ENCODE measurements around the gene HEPN1.

The HEPN1 gene

DNA sequence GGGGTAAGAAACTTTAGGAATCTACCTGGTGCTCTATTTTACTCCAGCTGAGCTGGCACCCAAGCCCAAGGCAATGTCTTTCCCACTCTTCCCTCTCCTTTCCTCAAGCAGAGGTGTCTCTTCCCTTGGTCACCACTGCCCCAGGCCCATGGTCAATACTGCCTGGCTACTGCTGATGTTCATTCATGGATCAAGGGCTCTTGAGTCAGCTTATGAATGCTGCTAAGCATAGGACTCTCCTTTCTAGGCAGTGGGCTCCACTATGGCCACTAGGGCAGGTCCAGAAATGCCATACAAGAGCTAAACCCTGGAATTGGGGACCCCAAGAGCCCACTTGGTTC lies 2.7 kb upstream of the HEPN1 start:
- TF ChIP-seq EP300 (IDR thresholded peaks at IDR 0.05; ENCODE audit: borderline replicate concordance) = no peak
- TF ChIP-seq, protein P1, sequence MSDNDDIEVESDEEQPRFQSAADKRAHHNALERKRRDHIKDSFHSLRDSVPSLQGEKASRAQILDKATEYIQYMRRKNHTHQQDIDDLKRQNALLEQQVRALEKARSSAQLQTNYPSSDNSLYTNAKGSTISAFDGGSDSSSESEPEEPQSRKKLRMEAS (IDR thresholded peaks at IDR 0.05) = no peak
- TF ChIP-seq TAF1 (IDR thresholded peaks at IDR 0.05; ENCODE audit: low read depth) = no peak
- TF ChIP-seq CREB1 (IDR thresholded peaks at IDR 0.05; ENCODE audit: low read depth) = no peak
- no peak for TF ChIP-seq EGR1 (IDR thresholded peaks at IDR 0.05)
- TF ChIP-seq TEAD4 (IDR thresholded peaks at IDR 0.05) = no peak
- TF ChIP-seq TCF12 (IDR thresholded peaks at IDR 0.05; ENCODE audit: low read depth) = no peak
- TF ChIP-seq RAD21 (IDR thresholded peaks at IDR 0.05; ENCODE audit: low read depth) = no peak
- no peak for TF ChIP-seq FOXM1 (IDR thresholded peaks at IDR 0.05; ENCODE audit: borderline replicate concordance, low read depth)
- TF ChIP-seq ZBTB7A (IDR thresholded peaks at IDR 0.05; ENCODE audit: low read depth) = no peak
- TF ChIP-seq YY1 (IDR thresholded peaks at IDR 0.05; ENCODE audit: low read depth) = no peak
- TF ChIP-seq, protein P2, sequence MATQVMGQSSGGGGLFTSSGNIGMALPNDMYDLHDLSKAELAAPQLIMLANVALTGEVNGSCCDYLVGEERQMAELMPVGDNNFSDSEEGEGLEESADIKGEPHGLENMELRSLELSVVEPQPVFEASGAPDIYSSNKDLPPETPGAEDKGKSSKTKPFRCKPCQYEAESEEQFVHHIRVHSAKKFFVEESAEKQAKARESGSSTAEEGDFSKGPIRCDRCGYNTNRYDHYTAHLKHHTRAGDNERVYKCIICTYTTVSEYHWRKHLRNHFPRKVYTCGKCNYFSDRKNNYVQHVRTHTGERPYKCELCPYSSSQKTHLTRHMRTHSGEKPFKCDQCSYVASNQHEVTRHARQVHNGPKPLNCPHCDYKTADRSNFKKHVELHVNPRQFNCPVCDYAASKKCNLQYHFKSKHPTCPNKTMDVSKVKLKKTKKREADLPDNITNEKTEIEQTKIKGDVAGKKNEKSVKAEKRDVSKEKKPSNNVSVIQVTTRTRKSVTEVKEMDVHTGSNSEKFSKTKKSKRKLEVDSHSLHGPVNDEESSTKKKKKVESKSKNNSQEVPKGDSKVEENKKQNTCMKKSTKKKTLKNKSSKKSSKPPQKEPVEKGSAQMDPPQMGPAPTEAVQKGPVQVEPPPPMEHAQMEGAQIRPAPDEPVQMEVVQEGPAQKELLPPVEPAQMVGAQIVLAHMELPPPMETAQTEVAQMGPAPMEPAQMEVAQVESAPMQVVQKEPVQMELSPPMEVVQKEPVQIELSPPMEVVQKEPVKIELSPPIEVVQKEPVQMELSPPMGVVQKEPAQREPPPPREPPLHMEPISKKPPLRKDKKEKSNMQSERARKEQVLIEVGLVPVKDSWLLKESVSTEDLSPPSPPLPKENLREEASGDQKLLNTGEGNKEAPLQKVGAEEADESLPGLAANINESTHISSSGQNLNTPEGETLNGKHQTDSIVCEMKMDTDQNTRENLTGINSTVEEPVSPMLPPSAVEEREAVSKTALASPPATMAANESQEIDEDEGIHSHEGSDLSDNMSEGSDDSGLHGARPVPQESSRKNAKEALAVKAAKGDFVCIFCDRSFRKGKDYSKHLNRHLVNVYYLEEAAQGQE (IDR thresholded peaks at IDR 0.05; ENCODE audit: low read depth) = no peak
- TF ChIP-seq, protein P3, sequence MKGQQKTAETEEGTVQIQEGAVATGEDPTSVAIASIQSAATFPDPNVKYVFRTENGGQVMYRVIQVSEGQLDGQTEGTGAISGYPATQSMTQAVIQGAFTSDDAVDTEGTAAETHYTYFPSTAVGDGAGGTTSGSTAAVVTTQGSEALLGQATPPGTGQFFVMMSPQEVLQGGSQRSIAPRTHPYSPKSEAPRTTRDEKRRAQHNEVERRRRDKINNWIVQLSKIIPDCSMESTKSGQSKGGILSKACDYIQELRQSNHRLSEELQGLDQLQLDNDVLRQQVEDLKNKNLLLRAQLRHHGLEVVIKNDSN (IDR thresholded peaks at IDR 0.05) = no peak
- TF ChIP-seq NFIC (IDR thresholded peaks at IDR 0.05) = no peak
- TF ChIP-seq CEBPB (IDR thresholded peaks at IDR 0.05) = no peak

DNA sequence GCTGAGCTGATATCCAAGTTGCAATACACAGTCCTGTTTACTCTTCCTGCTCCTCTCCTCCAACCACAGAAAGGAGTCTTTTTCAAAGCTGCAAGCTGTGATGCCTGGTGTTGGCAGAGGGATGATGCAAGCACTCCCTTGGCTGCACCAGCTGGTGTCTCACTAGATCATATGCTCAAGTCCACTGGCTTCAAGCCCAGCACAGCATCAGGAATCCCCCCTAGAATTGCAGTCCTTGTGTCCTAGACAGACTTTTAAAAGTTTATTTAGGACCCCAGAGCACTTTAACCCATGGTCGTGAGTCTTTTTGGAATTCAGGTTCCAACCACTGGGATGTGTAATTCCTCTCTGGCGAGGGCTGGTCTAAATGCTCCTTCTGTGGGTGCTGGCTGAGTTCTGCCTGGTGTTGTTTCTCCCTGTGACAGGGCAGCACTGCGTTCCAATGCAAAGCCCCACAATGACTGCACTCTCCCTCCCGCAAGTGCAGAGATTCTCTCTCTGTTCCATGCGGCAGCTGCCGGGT lies 1.9 kb upstream of the HEPN1 start:
- TF ChIP-seq CREB1 (IDR thresholded peaks at IDR 0.05; ENCODE audit: low read depth) = no peak
- TF ChIP-seq ZBTB7A (IDR thresholded peaks at IDR 0.05; ENCODE audit: low read depth) = no peak
- no peak for TF ChIP-seq TAF1 (IDR thresholded peaks at IDR 0.05; ENCODE audit: low read depth)
- TF ChIP-seq, protein P2 (IDR thresholded peaks at IDR 0.05; ENCODE audit: low read depth) = no peak
- no peak for TF ChIP-seq TCF12 (IDR thresholded peaks at IDR 0.05; ENCODE audit: low read depth)
- no peak for TF ChIP-seq RAD21 (IDR thresholded peaks at IDR 0.05; ENCODE audit: low read depth)
- no peak for TF ChIP-seq EGR1 (IDR thresholded peaks at IDR 0.05)
- no peak for TF ChIP-seq EP300 (IDR thresholded peaks at IDR 0.05; ENCODE audit: borderline replicate concordance)
- TF ChIP-seq NFIC (IDR thresholded peaks at IDR 0.05) = no peak
- TF ChIP-seq FOXM1 (IDR thresholded peaks at IDR 0.05; ENCODE audit: borderline replicate concordance, low read depth) = no peak
- TF ChIP-seq, protein P3 (IDR thresholded peaks at IDR 0.05) = no peak

DNA sequence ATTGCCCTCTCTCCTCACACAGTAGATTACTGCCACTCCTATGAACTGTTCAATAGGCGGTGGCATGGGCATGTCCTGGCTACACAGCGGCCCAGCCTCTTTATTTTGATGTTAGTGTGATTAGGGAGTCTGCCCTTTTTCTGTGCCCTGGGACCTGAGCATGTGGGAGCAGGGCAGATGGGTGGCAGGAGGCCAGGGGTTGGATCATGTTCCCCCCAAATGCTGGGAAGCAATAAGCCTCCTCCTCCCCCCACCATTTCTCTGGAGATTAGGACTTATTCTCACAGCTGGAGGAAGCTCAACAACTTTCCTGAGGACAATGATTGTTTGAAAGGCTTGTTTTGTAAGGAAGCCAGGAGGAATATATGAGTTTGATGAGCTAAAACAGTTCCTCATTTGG lies 848 bp downstream of the HEPN1 start:
- TF ChIP-seq CREB1 (IDR thresholded peaks at IDR 0.05; ENCODE audit: low read depth) (no peak), YY1 (IDR thresholded peaks at IDR 0.05; ENCODE audit: low read depth) (no peak), TCF12 (IDR thresholded peaks at IDR 0.05; ENCODE audit: low read depth) (no peak)

DNA sequence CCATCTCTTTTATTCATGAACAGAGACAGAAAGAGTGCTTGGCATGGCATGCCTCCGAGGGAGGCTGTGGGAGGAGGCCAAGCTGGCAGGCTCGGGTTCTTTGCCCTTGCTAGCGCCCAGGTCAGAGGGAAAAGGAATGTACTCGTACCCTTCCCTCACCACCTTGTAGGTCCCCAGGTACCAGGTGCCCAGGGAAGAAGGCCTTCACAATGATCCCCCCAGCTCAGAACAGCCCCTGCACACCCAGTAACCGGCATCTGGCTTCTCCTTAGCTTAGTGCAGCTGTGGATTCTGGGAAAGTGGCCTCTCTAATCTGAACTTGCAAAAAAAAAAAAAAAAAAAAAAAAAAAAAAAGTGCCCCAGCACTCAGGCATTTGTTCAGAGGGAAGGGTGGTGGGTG lies 1.3 kb downstream of the HEPN1 start:
- TF ChIP-seq, protein P1 (IDR thresholded peaks at IDR 0.05) = no peak
- TF ChIP-seq FOXM1 (IDR thresholded peaks at IDR 0.05; ENCODE audit: borderline replicate concordance, low read depth) (no peak), EP300 (IDR thresholded peaks at IDR 0.05; ENCODE audit: borderline replicate concordance) (no peak), EGR1 (IDR thresholded peaks at IDR 0.05) (no peak), CEBPB (IDR thresholded peaks at IDR 0.05) (no peak), NFIC (IDR thresholded peaks at IDR 0.05) (no peak), CREB1 (IDR thresholded peaks at IDR 0.05; ENCODE audit: low read depth) (no peak), YY1 (IDR thresholded peaks at IDR 0.05; ENCODE audit: low read depth) (no peak), RAD21 (IDR thresholded peaks at IDR 0.05; ENCODE audit: low read depth) (no peak), TCF12 (IDR thresholded peaks at IDR 0.05; ENCODE audit: low read depth) (no peak), TAF1 (IDR thresholded peaks at IDR 0.05; ENCODE audit: low read depth) (no peak), TEAD4 (IDR thresholded peaks at IDR 0.05) (no peak), ZBTB7A (IDR thresholded peaks at IDR 0.05; ENCODE audit: low read depth) (no peak)
- TF ChIP-seq, protein P3 (IDR thresholded peaks at IDR 0.05) = no peak
- TF ChIP-seq, protein P2 (IDR thresholded peaks at IDR 0.05; ENCODE audit: low read depth) = no peak
